ENCODE results near the gene NUCB1. TPM values are rescaled to one million over a fixed set of nuclear protein-coding genes. Genes with fewer than 3 reads are reported as not detected.

The NUCB1 gene
- total RNA-seq, 1 experiment from 2014 or later: 142 TPM

- ChIA-PET POLR2A (interaction anchor here (0.6 to 2.2 kb wide), 2 partner anchors 28 to 40 kb away, joined by 4 to 16 read pairs; partner anchors contain the start of genes GYS1 and RUVBL2), CTCF (no interaction called here)
- intact Hi-C loops (cut with micrococcal nuclease; ENCODE audit: unreplicated experiment): no loop called here
Measured at GRCh38 chr19:48965040-48965805, 65.1 kb downstream of the NUCB1 start, which contains the start of gene FTL. TSS of gene FTL (plus strand) at chr19:48965309. CDS start at chr19:48965508, 199 bp downstream.

GRCh38 chr19:48965806-48966540, 65.9 kb downstream of the NUCB1 start:
- TSS peak; percentile 84 for BruUV-seq (replicated peaks)

More at GRCh38 chr19:48965040-48965805, 65.1 kb downstream of the NUCB1 start, which contains the start of gene FTL:
- TF ChIP-seq CTCF (IDR thresholded peaks at IDR 0.05; ENCODE audit: insufficient read depth in 1 of 2, low read depth in 1 of 2, low read length in 1 of 2, severe bottlenecking in 1 of 2, unreplicated experiment in 1 of 2): no peak
- Histone ChIP-seq H3K4me3 (ENCODE audit: low read depth, low read length) (peak within 1 kb of the TSS; percentile 95), H3K9me3 (0 out of 2 replicates have a peak, but pooled peaks cover 3% of the 10 kb centered on the region), H3K27me3 (replicated peaks; ENCODE audit: control insufficient read depth, insufficient read depth, low read length) (no peaks in the 10 kb centered on the region), H3K36me3 (ENCODE audit: control insufficient read depth, insufficient read depth, low read length) (peaks cover 13% of the 10 kb centered on the region), H3K4me1 (peaks cover 31% of the 10 kb centered on the region)
- Mint-ChIP-seq H3K4me1 (ENCODE audit: low read depth, unreplicated experiment) (peaks cover 40% of the 10 kb centered on the region), H3K36me3 (ENCODE audit: insufficient read depth, unreplicated experiment) (peaks cover 96% of the 10 kb centered on the region), H3K27me3 (ENCODE audit: insufficient read depth, unreplicated experiment) (no peaks in the 10 kb centered on the region), H3K27ac (ENCODE audit: unreplicated experiment) (peak within 1 kb of the TSS; percentile 96), H3K4me3 (ENCODE audit: unreplicated experiment) (peak within 1 kb of the TSS; percentile 96), H3K9me3 (ENCODE audit: unreplicated experiment) (no peaks in the 10 kb centered on the region)
- DNase-seq: peak; percentile 99
- no TSS peak for BruUV-seq (replicated peaks)

More at GRCh38 chr19:48965806-48966540, 65.9 kb downstream of the NUCB1 start:
- H3K9me3 ChIP-seq: 0 out of 2 replicates have a peak, but pooled peaks cover 3% of the 10 kb centered on the region
- Mint-ChIP-seq H3K9me3 (ENCODE audit: unreplicated experiment) (no peaks in the 10 kb centered on the region), H3K4me1 (ENCODE audit: low read depth, unreplicated experiment) (peaks cover 38% of the 10 kb centered on the region), H3K27ac (ENCODE audit: unreplicated experiment) (peak overlapping the region; percentile 96), H3K36me3 (ENCODE audit: insufficient read depth, unreplicated experiment) (peaks cover 100% of the 10 kb centered on the region), H3K27me3 (ENCODE audit: insufficient read depth, unreplicated experiment) (no peaks in the 10 kb centered on the region), H3K4me3 (ENCODE audit: unreplicated experiment) (peak overlapping the region; percentile 96)
- intact Hi-C loops (cut with micrococcal nuclease; ENCODE audit: unreplicated experiment): no loop called here
- CTCF ChIA-PET: interaction anchor here (2.1 kb wide), 1 partner anchor 27 kb away, joined by 8 read pairs; the partner anchor contains the start of genes GYS1 and RUVBL2
- H3K27me3 ChIP-seq (replicated peaks; ENCODE audit: control insufficient read depth, insufficient read depth, low read length): no peaks in the 10 kb centered on the region
- peaks cover 13% of the 10 kb centered on the region for H3K36me3 ChIP-seq (ENCODE audit: control insufficient read depth, insufficient read depth, low read length)
- no peak for TF ChIP-seq CTCF (IDR thresholded peaks at IDR 0.05; ENCODE audit: insufficient read depth in 1 of 2, low read depth in 1 of 2, low read length in 1 of 2, severe bottlenecking in 1 of 2, unreplicated experiment in 1 of 2)
- H3K4me3 ChIP-seq (ENCODE audit: low read depth, low read length): peak overlapping the region; percentile 95
- POLR2A ChIA-PET: interaction anchor here (0.6 to 2.5 kb wide), 7 partner anchors 11 to 121 kb away, joined by 3 to 16 read pairs (median 4); partner anchors contain the start of genes GYS1, NUCB1 and RUVBL2
- H3K4me1 ChIP-seq: peaks cover 27% of the 10 kb centered on the region
- peak; percentile 79 to 84 for DNase-seq
